ENCODE results near the gene ETF1.

The ETF1 gene

GRCh38 chr5:138573223-138573622, 30.2 kb upstream of the ETF1 start:
- no peak overlapping the region for H3K4me3 ChIP-seq (ENCODE audit: low read depth, low read length)
- TF ChIP-seq, protein P1, sequence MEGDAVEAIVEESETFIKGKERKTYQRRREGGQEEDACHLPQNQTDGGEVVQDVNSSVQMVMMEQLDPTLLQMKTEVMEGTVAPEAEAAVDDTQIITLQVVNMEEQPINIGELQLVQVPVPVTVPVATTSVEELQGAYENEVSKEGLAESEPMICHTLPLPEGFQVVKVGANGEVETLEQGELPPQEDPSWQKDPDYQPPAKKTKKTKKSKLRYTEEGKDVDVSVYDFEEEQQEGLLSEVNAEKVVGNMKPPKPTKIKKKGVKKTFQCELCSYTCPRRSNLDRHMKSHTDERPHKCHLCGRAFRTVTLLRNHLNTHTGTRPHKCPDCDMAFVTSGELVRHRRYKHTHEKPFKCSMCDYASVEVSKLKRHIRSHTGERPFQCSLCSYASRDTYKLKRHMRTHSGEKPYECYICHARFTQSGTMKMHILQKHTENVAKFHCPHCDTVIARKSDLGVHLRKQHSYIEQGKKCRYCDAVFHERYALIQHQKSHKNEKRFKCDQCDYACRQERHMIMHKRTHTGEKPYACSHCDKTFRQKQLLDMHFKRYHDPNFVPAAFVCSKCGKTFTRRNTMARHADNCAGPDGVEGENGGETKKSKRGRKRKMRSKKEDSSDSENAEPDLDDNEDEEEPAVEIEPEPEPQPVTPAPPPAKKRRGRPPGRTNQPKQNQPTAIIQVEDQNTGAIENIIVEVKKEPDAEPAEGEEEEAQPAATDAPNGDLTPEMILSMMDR (IDR thresholded peaks at IDR 0.05; ENCODE audit: low read depth, low read length, missing control alignments): no peak
- DNase-seq (ENCODE audit: low read depth): no peak

DNA sequence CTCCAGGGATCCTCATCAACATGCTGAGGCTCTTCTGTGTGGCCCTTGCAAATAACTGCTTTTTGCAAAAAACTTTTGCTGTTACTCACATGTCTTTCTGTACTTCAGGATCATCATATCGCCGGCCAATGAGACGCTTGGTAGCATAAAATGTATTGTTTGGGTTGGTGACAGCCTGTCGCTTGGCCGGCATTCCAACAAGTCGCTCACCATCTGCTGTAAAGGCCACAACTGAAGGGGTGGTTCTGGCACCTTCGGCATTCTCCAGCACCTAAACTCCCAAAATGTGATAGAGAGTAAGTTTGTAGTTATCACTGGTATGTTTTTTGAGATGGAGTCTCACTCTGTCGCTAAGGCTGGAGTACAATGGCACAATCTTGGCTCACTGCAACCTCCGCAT, 27.8 kb upstream of the ETF1 start:
- TF ChIP-seq, protein P1 (IDR thresholded peaks at IDR 0.05; ENCODE audit: low read depth, low read length, missing control alignments): no peak

DNA sequence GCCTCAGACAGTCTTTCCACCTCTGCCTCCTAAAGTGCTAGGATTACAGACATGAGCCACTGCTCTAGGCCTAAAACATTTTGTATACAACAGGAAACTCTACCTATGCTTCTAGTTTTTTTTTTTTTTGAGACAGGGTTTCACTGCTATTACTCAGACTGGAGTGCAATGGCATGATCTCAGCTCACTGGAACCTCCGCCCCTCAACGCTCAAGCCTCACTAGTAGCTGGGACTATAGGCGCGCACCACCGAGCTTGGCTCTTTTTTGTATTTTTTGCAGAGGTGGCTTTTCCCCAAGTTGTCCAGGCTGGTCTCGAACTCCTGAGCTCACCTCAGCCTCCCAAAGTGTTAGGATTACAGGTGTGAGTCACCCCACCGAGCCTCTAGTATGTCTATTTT, 26.7 kb upstream of the ETF1 start:
- TF ChIP-seq, protein P1 (IDR thresholded peaks at IDR 0.05; ENCODE audit: low read depth, low read length, missing control alignments): no peak
- no peak for DNase-seq (ENCODE audit: low read depth)
- no peak overlapping the region for H3K4me3 ChIP-seq (ENCODE audit: low read depth, low read length)

More for the DNA sequence above, 27.8 kb upstream of the ETF1 start:
- no peak overlapping the region for H3K4me3 ChIP-seq (ENCODE audit: low read depth, low read length)
- DNase-seq (ENCODE audit: low read depth): no peak

GRCh38 chr5:138568061-138568824, 25.2 kb upstream of the ETF1 start:
- TF ChIP-seq, protein P1 (IDR thresholded peaks at IDR 0.05; ENCODE audit: low read depth, low read length, missing control alignments): no peak
- DNase-seq (ENCODE audit: low read depth): no peak
- no peak overlapping the region for H3K4me3 ChIP-seq (ENCODE audit: low read depth, low read length)

DNA sequence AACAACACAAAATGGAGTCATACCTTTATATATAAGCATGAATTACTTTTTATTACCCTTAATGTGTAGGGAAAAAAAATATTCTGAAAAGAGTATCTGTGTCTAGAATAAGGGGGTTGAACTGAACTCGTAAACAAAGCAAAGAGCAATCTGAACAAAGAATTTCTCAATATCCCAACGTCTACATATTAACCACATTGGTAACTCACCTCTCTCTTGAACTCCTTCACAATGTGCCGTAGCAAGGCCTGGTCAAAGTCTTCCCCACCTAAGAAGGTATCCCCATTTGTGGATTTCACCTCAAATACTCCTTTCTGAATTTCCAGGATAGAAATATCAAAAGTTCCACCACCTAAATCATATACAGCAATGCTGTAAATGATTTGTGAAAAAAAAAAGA, 23.8 kb upstream of the ETF1 start:
- no peak overlapping the region for H3K4me3 ChIP-seq (ENCODE audit: low read depth, low read length)
- no peak for DNase-seq (ENCODE audit: low read depth)

GRCh38 chr5:138565100-138565821, 22.2 kb upstream of the ETF1 start:
- TF ChIP-seq, protein P1 (IDR thresholded peaks at IDR 0.05; ENCODE audit: low read depth, low read length, missing control alignments): no peak
- H3K4me3 ChIP-seq (ENCODE audit: low read depth, low read length): no peak overlapping the region
- no peak for DNase-seq (ENCODE audit: low read depth)

More for the DNA sequence above, 23.8 kb upstream of the ETF1 start:
- TF ChIP-seq, protein P1 (IDR thresholded peaks at IDR 0.05; ENCODE audit: low read depth, low read length, missing control alignments): no peak
